ENCODE measurements around the gene LRCOL1. TPM values are rescaled to one million over a fixed set of nuclear protein-coding genes. Genes with fewer than 3 reads are reported as not detected.
A peak's percentile ranks its signal among the peaks of the same experiment; 100 is the strongest.

The LRCOL1 gene
- total RNA-seq, 1 experiment from 2014 or later: not detected

DNA sequence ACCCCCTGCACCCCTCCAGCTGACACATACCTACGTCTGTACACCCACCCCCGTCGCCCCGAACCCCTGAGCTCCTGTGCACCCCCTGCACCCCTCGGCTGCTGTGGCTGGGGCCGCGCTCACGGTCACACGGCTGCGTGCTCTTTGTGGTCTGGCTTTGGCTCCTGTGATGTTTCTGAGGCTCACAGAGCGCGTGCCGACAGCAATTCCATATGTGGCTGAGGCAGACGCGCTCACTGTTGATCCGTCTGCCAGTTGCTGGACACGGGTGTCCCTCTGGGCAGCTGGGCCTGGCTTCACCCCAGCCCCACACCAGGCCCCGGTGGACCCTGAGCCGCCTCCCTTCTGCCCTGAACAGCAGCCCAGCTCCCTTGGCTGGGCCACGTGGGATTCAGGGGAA lies 46.5 kb downstream of the LRCOL1 start:
- DNase-seq (ENCODE audit: low read depth): no peak

DNA sequence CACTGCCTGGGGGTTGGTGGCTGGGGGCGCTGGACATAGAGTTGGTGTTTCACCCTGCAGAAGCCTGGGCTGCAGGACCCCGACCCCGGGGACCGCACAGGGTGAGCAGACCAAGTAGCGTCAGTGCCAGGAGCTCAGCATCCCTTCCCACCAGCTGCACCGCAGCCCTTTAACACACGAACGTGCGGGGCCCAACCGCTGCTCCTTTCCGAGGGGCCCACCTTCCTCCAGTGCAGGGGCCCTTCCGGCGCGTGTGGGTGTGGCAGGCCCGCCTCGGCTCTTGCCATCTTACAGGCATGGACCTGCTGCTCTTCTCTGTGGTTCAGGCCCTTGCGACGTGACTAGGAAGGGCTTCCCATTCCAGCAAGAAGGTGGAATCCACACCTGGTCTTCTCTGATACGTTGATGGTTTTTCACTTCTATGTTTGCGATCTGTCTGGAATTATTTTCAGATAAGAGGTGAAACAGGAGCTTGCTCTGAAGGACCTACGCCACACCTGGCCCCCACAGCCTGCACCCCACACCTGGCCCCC lies 47.8 kb downstream of the LRCOL1 start:
- no peak for DNase-seq (ENCODE audit: low read depth)

DNA sequence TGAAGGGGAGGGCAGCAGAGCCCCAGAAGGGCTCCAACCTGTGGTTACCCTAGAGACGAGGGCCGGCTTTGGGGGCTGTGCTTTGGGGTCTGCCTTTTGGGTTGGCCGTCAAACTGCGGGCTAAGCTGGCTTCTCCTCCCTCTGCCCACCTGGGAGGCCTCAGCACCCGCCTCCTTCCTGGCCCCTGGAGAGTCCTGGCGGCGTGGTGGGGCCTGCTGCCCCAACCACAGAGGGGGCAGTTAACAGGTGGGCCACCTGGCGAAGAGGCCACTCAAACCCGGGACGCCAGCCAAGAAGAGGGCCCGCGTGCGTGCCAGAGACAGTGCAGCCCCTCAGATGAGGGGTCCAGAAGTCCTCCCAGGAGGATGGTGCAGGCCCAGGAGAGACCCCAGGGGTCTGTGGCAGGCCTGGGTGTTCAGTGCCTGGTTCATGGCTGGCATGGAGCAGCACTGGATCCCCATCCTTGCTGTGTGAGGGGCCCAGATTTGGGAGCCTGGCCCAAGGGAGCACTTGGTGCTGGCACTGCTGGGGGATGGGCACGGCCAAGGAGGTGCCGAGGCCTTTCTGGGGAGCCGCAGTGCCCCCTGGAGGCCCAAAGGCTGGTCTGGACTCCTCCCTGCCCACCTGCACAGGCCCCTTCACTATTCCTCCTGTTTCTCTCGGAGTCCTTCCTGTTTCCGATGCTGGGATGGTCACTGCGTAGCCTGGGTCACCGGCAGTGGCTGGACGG lies 48.8 kb downstream of the LRCOL1 start:
- peak; percentile 48 for DNase-seq (ENCODE audit: low read depth)

DNA sequence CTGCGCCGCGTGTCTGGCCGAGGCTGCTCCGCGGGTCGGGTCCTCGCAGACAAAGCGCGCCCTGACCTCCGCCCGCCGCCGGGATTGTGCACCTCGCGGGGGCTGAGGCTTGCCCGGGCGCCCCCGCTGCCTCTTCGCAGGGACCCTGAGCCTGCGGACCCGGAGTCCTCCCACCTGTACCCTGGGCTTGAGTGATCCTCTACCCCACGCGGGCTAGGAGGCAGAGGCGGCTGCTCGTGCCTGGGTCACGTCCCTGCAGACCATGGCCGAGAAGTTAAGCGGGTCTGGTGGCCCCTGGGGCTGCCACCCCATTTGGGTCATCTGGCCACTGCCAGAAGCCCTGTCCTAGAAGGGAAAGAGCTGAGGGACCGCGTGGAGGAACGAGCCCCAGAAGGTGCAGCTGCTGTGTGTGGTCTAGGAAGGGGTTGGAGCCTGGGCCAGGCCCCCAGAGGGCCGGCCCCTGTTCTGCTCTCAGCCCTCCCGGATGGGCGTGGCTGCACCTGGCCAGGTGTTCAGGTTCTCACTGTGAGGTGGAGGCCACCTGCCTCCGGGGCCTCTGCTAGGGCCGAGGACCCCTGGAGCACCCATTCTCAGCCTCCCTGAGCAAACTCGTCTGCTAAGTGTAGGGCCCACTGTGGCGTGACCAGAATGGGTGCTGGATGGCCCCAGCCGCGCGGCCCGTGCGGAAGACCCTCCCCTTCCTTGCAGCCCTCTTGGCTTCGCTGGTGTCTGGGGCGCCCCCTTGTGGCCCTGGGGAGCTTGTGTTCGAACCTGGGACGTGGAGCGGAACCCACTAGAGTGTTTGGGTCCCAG lies 49.6 kb downstream of the LRCOL1 start:
- DNase-seq (ENCODE audit: low read depth): peak; percentile 75

DNA sequence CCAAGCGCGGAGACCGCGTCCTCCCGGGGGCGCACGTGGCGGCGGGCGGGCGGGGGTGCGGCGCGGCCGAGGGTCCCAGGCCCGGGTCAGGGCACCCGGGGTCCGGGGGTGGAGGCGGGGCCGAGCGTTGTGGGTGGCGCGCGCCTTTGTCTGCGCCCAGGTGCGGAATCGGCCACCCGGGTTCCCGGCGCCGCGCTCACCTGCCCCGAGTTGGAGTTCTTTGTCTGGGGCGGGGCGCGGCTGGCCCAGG lies 50.1 kb downstream of the LRCOL1 start:
- no peak for DNase-seq (ENCODE audit: low read depth)

DNA sequence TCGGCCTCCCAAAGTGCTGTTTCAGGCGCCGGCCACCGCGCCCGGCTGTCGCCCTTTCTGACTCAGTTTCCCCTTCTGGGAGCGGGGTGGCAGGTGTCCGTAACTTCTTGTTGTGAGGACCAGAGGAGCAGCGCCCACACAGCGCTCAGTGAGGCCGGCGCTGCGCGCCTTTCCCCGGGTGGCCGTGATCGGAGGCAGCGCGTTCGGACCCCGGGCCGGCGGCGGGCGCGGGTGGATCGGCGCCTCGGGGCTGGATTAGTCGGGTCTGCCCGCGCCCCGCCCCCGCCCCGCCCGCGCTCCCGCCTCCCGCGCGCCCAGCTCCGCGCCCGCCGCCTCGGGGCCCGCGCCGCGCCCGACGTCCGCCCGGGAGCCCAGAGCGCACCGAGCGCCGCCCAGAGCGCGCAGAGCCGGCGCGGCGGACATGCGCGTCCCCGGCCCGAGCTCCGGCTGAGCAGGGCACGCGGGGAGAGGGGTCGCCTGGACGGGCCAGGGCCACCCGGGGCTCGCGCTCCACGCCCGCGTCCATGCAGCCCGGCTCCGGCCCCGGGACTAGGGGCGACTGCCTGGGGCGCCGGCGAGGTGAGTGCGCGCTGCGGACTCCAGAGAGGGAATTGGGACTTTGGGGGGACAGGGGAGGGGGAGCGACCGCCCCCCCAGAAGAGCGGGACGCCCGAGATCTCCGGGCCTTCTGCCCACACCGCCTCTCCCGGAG lies 50.6 kb downstream of the LRCOL1 start:
- DNase-seq (ENCODE audit: low read depth): peak; percentile 70

DNA sequence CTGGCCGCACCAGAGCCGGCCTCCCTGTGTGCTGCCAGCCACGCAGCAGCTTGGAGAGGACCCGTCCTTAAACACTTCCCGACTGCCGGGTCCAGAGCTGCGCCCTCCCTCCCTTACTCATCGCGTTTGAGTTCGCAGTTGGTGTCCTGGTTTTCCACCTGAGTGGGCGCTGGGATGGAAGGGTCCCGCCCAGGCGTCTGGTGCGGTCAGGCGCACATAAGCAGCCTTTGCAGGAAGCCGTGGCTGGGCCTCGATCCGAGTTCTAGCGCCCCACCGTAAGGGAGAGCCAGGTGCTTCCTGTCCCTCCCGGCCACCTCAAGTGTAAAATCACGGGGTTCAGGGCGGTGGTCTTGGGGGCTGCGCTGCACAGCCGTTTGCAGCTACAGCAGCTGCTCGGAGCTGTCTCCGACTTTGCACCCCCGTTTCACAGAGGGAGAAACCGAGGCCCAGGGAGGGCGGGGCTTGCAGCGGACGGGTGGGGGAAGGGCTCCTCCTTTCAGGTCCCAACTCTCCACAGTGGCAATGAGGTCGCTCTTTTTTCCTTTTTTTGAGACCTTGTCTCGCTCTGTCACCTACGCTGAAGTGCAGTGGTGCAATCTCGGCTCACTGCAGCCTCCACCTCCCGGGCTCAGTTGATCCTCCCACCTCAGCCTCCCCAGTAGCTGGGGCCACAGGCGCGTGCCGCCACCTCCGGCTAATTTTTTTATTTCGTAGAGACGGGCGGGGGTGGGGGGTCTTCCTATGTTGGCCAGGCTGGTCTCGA lies 51.3 kb downstream of the LRCOL1 start:
- peak; percentile 42 for DNase-seq (ENCODE audit: low read depth)

DNA sequence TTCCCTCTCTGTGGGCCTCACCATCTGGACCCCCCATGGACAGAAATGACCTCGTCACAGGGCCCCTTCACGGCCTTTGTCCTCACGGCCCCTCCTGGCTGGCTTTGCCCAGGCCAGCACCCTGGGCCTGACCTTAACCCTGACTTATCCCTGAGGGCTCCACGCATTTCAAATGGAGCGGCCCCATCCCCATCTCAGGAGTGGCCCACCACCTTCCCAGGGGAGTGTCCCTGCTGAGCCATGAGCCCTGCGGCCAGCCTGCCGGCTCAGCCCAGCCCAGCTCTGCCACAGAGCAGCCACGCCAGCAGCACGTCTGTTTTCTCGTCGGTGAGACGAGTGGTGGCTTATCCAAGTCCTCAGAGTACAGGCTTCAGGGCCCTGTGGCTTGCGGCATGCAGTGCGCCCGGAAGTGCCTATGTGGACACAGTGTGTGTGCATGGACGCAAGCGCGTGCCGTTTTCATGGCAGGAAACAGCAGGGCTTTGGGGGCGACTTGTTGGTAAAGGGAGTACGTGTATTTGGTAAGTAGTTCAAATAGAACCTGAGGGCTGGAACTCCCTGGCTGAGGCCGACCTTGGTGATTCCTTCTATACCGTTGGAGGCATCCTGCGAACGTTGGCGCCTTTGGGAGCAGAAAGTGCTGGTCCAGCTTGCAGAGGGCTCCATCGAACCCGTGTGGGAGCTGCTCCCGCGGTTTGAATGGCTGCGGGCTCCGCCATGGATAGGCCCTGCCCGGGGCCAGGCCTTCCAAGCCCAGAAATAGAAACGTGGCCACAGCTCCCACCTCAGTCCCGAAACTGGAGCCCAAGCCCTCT lies 52.1 kb downstream of the LRCOL1 start:
- no peak for DNase-seq (ENCODE audit: low read depth)

DNA sequence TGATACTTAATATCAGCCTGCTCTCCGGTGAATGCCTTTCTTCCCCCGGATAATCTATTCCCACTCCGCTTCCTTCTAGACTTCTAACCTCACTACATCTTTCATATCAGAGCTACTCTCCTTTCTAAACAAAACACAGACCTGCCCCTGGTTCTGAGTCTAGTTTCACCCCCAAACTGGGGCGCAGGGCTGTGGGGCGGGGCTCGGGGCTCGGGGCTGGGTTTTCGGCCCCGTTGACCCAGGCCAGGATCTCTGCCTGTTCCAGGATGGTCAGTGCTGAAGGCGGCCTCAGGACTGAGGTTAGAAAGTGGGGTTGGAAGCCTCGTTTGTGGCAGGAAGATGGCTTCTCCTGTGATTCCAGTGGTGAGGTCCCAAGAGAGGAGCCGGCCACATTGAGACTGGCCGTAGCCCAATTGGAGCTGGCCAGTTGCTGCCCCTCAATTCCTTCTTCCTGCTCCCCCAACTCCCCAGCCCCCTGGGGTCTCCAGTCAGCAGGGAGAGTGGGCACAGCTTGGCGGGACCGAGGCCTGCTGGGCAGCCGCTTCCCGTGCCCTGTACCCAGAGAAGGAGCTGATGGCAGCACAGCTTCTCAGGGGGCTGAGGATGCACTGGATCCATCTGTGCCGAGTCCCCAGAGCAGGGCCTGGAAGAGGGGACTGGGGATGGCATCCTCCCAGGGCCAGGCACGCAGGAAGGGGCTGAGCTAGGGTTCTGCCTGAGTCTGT lies 52.9 kb downstream of the LRCOL1 start:
- DNase-seq (ENCODE audit: low read depth): no peak

DNA sequence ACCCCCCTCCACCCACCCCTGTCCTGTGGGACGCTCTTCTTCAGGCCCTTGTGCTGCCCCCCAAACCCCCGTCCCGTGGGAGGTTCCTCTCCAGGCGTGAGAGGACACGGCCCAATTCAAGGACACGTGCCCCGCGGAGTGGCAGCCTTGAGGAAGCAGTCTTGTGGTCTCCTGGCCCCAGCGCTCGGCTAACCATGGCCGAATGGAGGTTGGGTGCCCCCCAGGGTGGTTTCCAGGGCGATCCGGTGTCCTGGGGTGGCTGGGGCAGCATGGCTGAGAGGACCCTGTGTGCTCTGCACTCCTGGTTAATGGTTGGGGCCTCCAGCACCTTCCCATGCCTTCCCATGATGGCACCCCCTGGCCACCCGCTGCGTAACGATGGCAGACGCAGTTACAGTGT lies 53.6 kb downstream of the LRCOL1 start:
- DNase-seq (ENCODE audit: low read depth): no peak

DNA sequence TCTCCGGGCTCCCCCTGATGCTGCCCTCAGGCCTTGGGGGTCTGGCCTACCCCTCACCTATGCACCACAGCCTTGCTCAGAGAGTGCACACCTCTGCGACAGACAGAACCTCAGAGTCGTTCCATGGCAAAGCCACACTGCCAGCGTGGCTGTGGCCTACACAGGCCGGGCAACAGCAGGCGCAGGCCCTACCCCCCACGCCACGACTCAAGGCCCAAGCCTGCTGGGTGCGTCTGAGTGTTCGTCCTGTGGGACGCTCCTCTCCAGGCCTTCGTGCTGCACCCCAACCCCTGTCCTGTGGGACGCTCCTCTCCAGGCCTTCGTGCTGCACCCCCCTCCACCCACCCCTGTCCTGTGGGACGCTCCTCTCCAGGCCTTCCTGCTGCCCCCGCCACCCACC lies 54.2 kb downstream of the LRCOL1 start:
- DNase-seq (ENCODE audit: low read depth): no peak

DNA sequence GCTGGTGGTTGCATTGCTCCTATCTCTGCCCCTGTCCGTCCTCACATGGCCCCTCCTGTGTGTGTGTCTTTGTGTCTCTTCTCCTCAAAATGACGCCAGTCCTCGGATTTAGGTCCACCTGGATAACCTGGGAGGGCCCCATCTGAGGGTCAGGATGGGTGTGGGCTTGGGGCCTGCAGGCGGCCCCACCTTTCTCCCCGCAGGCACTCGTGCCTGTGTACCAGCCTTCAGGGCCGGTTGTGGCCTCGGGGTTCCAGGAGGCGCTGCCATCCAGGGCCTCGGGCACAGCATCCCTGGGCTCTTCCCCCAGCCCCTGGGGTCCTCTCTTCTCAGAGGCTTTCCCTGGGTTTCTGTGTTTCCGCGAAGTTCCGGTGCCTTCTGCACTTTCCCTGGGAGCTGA lies 54.7 kb downstream of the LRCOL1 start:
- no peak for DNase-seq (ENCODE audit: low read depth)

DNA sequence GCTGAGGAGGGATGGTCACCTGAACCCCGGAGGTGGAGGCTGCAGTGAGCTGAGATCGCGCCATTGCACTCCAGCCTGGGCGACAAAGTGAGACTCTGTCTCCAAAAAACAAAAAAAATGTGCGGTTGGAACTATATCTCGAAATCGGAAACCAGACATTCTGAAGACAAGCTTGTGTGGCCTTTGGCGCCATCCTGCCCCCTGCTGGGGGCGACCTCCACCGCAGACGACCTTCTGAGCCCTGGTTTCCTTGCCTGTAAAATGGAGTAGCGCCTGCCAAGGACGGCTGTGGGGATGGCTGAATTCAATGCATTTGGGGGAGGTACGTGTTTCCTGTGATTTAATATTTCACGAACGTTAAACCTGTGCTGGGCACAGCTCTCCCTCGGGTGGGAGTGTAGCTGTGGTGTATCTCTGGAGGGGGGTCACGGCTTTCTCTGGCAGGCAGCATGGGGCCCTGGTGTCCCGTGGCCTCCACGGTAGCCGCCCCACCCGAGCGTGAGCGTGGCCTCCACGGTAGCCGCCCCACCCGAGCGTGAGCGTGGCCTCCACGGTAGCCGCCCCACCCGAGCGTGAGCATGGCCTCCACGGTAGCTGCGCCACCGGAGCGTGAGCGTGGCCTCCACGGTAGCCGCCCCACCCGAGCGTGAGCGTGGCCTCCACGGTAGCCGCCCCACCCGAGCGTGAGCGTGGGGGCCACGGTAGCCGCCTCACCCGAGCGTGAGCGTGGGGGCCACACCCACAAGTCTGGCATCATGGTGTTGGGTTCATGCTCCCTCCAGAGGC lies 55.3 kb downstream of the LRCOL1 start:
- peak; percentile 22 for DNase-seq (ENCODE audit: low read depth)

Other genes with a start within 250 kb of the LRCOL1 start
- 2.6 and 9.8 TPM in 2 replicates for gene FBRSL1, start 120.4 kb downstream of the LRCOL1 start, total RNA-seq (2014; rRNA removed; shearing (Covaris generic))
- not detected in 2 replicates for gene P2RX2, start 8.2 kb upstream of the LRCOL1 start, total RNA-seq (2014; rRNA removed; shearing (Covaris generic))
- gene POLE, start 76.8 kb upstream of the LRCOL1 start, total RNA-seq (2014; rRNA removed; shearing (Covaris generic)): 13.6 and 23.5 TPM in 2 replicates
- gene PXMP2, start 77.0 kb upstream of the LRCOL1 start, total RNA-seq (2014; rRNA removed; shearing (Covaris generic)): 34.0 and 41.8 TPM in 2 replicates
- 73.5 and 94.1 TPM in 2 replicates for gene PGAM5, start 100.3 kb upstream of the LRCOL1 start, total RNA-seq (2014; rRNA removed; shearing (Covaris generic))
- gene ANKLE2, start 151.2 kb upstream of the LRCOL1 start, total RNA-seq (2014; rRNA removed; shearing (Covaris generic)): 83.8 and 104 TPM in 2 replicates
- gene GOLGA3, start 218.3 kb upstream of the LRCOL1 start, total RNA-seq (2014; rRNA removed; shearing (Covaris generic)): 64.1 and 89.3 TPM in 2 replicates

Measured in Daoy (cell line).